GM12878 (cell line): ENCODE results near the gene BCAT1. TPM values are rescaled to one million over a fixed set of nuclear protein-coding genes. Genes with fewer than 3 reads are reported as not detected.
A peak's percentile ranks its signal among the peaks of the same experiment; 100 is the strongest.

Experiments used
- BCL3 ChIP-seq: IDR thresholded peaks from 2 replicates; pipeline ENCODE4 v1.6.1; 2011; ENCODE audit warnings: borderline replicate concordance, low read depth, mild to moderate bottlenecking, moderate library complexity, low read length; ENCODE audit not compliant: insufficient read depth, poor library complexity, severe bottlenecking
- ETV6 ChIP-seq, 2 experiments: fragments of 450-650 bp in 1 of 2; IDR thresholded peaks in 1 of 2; conservative IDR thresholded peaks in 1 of 2; 2 replicates each; pipeline ENCODE4 v1.6.1; 2014; ENCODE audit warnings: antibody characterized with exemption in 1 of 2, borderline replicate concordance in 1 of 2, low read depth in 1 of 2, mild to moderate bottlenecking in 1 of 2, moderate library complexity in 1 of 2
- EZH2 ChIP-seq: IDR thresholded peaks from 2 replicates; pipeline ENCODE4 v1.6.1; 2012; ENCODE audit warnings: low read depth, mild to moderate bottlenecking, control low read depth, inconsistent platforms, low read length, borderline replicate concordance; ENCODE audit not compliant: control insufficient read depth
- NFXL1 ChIP-seq: fragments of 450-650 bp; IDR thresholded peaks from 2 replicates; pipeline ENCODE4 v1.6.1; 2017; ENCODE audit warnings: antibody characterized with exemption, mild to moderate bottlenecking, borderline replicate concordance
- PML ChIP-seq: IDR thresholded peaks from 2 replicates; pipeline ENCODE4 v1.6.1; 2012; ENCODE audit warnings: low read length, inconsistent platforms
- RAD21 ChIP-seq: IDR thresholded peaks from 2 replicates; pipeline ENCODE4 v1.6.1; 2011; ENCODE audit warnings: mild to moderate bottlenecking, low read depth, low read length, moderate library complexity; ENCODE audit not compliant: insufficient read depth
- RELA ChIP-seq: fragments of 450-650 bp; IDR thresholded peaks from 2 replicates; pipeline ENCODE4 v1.8.0; 2014; ENCODE audit warnings: borderline replicate concordance; ENCODE audit not compliant: partially characterized antibody
- SMAD1 ChIP-seq: fragments of 450-650 bp; IDR thresholded peaks from 2 replicates; pipeline ENCODE4 v1.6.1; 2018; ENCODE audit warnings: mild to moderate bottlenecking, low read depth; ENCODE audit not compliant: partially characterized antibody
- TAF1 ChIP-seq: IDR thresholded peaks from 2 replicates; pipeline ENCODE4 v1.6.1; 2011; ENCODE audit warnings: mild to moderate bottlenecking, low read depth, low read length, borderline replicate concordance
- TCF7 ChIP-seq: IDR thresholded peaks from 2 replicates; pipeline ENCODE4 v1.6.1; 2014; ENCODE audit warnings: antibody characterized with exemption, borderline replicate concordance
- ZNF274 ChIP-seq: IDR thresholded peaks from one replicate; pipeline ENCODE4 v1.8.0; 2011; ENCODE audit not compliant: insufficient read length, insufficient read depth
- ZNF384 ChIP-seq: IDR thresholded peaks from 2 replicates; pipeline ENCODE4 v1.6.1; 2012; ENCODE audit warnings: low read depth, mild to moderate bottlenecking, low read length, improper control_type of control experiment, borderline replicate concordance
- polyA plus RNA-seq, 11 experiments: library from polyadenylated mRNA; depleted of rRNA in 4 of 11; unstranded in 6 of 11; stranded (reverse) in 5 of 11; fragments of >200 nt; fragmentation: Nextera tagmentation in 4 of 11; fragmentation: Illumina TruSeq in 1 of 11; extraction: Ambion mirVana in 4 of 11; extraction: Trizol in 1 of 11; gene quantifications; 1 replicate in 1 of 11; 2 replicates in 10 of 11; pipeline versions ENCODE4 v1.2.1 to v1.2.3, GENCODE V29; 2011 to 2016; ENCODE audit warnings: inconsistent platforms in 2 of 11, missing spikeins in 2 of 11, low read depth in 1 of 11
- total RNA-seq, 4 experiments: library from RNA; depleted of rRNA in 3 of 4; stranded (reverse); fragments of >200 nt in 3 of 4; fragmentation: Illumina TruSeq in 1 of 4; extraction: Trizol in 1 of 4; gene quantifications; 2 replicates each; pipeline versions ENCODE4 v1.2.1 to v1.2.3, GENCODE V29; 2013 to 2021
- TF ChIP-seq, protein P1 (sequence below): fragments of 450-650 bp; IDR thresholded peaks from 2 replicates; pipeline ENCODE4 v1.6.1; 2018; ENCODE audit warnings: borderline replicate concordance, mild to moderate bottlenecking; ENCODE audit not compliant: partially characterized antibody
- TF ChIP-seq, protein P2 (sequence below): fragments of 450-650 bp; IDR thresholded peaks from 2 replicates; pipeline ENCODE4 v1.6.1; 2014; ENCODE audit warnings: mild to moderate bottlenecking
- TF ChIP-seq, protein P3 (sequence below): fragments of 450-650 bp; IDR thresholded peaks from 2 replicates; pipeline ENCODE4 v1.6.1; 2016; ENCODE audit warnings: mild to moderate bottlenecking
- TF ChIP-seq, protein P4 (sequence below): IDR thresholded peaks from 2 replicates; pipeline ENCODE4 v1.6.1; 2011; ENCODE audit warnings: borderline replicate concordance, low read depth, mild to moderate bottlenecking, moderate library complexity, mixed read lengths, low read length; ENCODE audit not compliant: insufficient read depth; ENCODE audit errors: extremely low read length

Gene BCAT1
- total and polyA plus RNA-seq, 10 of the 15 experiments (the other 5 are each of a cell fraction or from before 2014, with no cell fraction given): 26.2 to 187 (median 81.9) TPM

- TF ChIP-seq, protein P1, sequence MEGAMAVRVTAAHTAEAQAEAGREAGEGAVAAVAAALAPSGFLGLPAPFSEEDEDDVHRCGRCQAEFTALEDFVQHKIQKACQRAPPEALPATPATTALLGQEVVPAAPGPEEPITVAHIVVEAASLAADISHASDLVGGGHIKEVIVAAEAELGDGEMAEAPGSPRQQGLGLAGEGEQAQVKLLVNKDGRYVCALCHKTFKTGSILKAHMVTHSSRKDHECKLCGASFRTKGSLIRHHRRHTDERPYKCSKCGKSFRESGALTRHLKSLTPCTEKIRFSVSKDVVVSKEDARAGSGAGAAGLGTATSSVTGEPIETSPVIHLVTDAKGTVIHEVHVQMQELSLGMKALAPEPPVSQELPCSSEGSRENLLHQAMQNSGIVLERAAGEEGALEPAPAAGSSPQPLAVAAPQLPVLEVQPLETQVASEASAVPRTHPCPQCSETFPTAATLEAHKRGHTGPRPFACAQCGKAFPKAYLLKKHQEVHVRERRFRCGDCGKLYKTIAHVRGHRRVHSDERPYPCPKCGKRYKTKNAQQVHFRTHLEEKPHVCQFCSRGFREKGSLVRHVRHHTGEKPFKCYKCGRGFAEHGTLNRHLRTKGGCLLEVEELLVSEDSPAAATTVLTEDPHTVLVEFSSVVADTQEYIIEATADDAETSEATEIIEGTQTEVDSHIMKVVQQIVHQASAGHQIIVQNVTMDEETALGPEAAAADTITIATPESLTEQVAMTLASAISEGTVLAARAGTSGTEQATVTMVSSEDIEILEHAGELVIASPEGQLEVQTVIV: no peak
- TF ChIP-seq EZH2: no peak
- TF ChIP-seq ZNF274: no peak
- TF ChIP-seq BCL3: peak; percentile 12
- TF ChIP-seq PML: no peak
- TF ChIP-seq RAD21: 0 out of 2 replicates have a peak, but pooled peaks have one; percentile 12
- TF ChIP-seq ETV6 (conservative IDR thresholded peaks at IDR 0.05 in 1 of 2, IDR thresholded peaks at IDR 0.05 in 1 of 2; ENCODE audit: borderline replicate concordance in 1 of 2, low read depth in 1 of 2): 0 out of 4 replicates have a peak, but pooled peaks of 1 of the 2 experiments have one; percentile 28
- TF ChIP-seq, protein P2, sequence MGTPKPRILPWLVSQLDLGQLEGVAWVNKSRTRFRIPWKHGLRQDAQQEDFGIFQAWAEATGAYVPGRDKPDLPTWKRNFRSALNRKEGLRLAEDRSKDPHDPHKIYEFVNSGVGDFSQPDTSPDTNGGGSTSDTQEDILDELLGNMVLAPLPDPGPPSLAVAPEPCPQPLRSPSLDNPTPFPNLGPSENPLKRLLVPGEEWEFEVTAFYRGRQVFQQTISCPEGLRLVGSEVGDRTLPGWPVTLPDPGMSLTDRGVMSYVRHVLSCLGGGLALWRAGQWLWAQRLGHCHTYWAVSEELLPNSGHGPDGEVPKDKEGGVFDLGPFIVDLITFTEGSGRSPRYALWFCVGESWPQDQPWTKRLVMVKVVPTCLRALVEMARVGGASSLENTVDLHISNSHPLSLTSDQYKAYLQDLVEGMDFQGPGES: no peak
- peak; percentile 75 for TF ChIP-seq SMAD1
- TF ChIP-seq, protein P3, sequence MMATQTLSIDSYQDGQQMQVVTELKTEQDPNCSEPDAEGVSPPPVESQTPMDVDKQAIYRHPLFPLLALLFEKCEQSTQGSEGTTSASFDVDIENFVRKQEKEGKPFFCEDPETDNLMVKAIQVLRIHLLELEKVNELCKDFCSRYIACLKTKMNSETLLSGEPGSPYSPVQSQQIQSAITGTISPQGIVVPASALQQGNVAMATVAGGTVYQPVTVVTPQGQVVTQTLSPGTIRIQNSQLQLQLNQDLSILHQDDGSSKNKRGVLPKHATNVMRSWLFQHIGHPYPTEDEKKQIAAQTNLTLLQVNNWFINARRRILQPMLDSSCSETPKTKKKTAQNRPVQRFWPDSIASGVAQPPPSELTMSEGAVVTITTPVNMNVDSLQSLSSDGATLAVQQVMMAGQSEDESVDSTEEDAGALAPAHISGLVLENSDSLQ: no peak
- no peak for TF ChIP-seq ZNF384
- TF ChIP-seq, protein P4, sequence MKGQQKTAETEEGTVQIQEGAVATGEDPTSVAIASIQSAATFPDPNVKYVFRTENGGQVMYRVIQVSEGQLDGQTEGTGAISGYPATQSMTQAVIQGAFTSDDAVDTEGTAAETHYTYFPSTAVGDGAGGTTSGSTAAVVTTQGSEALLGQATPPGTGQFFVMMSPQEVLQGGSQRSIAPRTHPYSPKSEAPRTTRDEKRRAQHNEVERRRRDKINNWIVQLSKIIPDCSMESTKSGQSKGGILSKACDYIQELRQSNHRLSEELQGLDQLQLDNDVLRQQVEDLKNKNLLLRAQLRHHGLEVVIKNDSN: no peak
- no peak for TF ChIP-seq NFXL1
- TF ChIP-seq RELA: peak; percentile 64
- peak; percentile 81 for TF ChIP-seq TAF1
- no peak for TF ChIP-seq TCF7
These were observed 513 bp downstream of the BCAT1 start (continued) for GRCh38 chr12:24948420-24948756.
